Hypothalamus (tissue), 51 donors: ENCODE results near the gene SRPK1.
"Not testable (repeated sequence)": the region's sequence is repeated elsewhere in the genome, so short reads cannot be mapped to it uniquely, and the experiment has no call there.

Source experiments
- DNase-seq, 51 donors: peaks; one replicate each; lab custom pipeline; 2025; lab: John Stamatoyannopoulos, UW

Gene SRPK1

DNA sequence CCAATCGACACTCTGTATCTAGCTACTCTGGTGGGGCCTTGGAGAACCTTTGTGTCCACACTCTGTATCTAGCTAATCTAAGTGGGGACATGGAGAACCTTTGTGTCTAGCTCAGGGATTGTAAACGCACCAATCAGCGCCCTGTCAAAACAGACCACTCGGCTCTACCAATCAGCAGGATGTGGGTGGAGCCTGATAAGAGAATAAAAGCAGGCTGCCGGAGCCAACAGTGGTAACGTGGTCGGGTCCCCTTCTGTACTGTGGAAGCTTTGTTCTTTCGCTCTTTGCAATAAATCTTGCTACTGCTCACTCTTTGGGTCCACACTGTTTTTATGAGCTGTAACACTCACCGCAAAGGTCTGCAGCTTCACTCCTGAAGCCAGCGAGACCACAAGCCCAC, 11.0 kb upstream of the SRPK1 start:
- not testable (repeated sequence) for DNase-seq

GRCh38 chr6:35931120-35931561, 10.2 kb upstream of the SRPK1 start:
- no peak for DNase-seq

DNA sequence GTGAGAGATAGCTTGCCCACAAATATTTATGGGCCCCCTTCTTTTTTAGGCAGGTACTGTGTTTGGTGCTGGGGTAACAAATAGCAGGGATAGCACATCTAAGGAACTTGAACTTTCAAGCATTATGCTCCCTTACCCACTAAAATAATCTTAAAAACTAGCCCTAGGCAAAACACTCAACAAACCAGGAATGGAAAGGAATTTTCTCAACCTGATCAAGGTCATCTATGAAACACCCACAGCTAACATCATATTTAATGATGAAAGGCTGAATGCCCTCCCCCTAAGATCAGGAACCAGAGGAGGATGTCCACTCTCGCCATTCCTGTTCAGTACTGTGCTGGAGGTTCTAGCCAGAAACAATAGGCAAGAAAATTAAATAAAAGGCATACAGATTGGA, 8.7 kb upstream of the SRPK1 start:
- no peak for DNase-seq

GRCh38 chr6:35926509-35927215, 5.8 kb upstream of the SRPK1 start:
- no peak for DNase-seq

GRCh38 chr6:35925961-35926360, 5.1 kb upstream of the SRPK1 start:
- no peak for DNase-seq

DNA sequence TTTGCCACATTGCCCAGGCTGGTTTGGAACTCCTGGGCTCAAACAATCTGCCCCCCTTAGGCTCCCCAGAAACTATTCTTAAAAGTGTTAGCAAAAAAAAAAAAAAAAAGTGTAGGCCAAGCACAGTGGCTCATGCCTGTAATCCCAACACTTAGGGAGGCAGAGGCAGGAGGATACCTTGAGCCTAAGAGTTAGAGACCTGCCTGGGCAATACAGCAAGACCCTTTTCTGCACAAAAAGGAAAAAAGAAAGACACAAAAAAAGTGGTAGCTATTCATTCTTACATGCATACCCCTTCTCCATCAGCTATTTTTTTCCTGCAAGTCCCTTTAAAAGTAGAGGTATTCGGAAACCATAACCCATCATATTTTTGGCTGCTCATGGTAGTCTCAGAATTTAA, 3.2 kb upstream of the SRPK1 start:
- no peak for DNase-seq

- no peak for DNase-seq
These were observed 1.2 kb upstream of the SRPK1 start for GRCh38 chr6:35922139-35922554.

DNA sequence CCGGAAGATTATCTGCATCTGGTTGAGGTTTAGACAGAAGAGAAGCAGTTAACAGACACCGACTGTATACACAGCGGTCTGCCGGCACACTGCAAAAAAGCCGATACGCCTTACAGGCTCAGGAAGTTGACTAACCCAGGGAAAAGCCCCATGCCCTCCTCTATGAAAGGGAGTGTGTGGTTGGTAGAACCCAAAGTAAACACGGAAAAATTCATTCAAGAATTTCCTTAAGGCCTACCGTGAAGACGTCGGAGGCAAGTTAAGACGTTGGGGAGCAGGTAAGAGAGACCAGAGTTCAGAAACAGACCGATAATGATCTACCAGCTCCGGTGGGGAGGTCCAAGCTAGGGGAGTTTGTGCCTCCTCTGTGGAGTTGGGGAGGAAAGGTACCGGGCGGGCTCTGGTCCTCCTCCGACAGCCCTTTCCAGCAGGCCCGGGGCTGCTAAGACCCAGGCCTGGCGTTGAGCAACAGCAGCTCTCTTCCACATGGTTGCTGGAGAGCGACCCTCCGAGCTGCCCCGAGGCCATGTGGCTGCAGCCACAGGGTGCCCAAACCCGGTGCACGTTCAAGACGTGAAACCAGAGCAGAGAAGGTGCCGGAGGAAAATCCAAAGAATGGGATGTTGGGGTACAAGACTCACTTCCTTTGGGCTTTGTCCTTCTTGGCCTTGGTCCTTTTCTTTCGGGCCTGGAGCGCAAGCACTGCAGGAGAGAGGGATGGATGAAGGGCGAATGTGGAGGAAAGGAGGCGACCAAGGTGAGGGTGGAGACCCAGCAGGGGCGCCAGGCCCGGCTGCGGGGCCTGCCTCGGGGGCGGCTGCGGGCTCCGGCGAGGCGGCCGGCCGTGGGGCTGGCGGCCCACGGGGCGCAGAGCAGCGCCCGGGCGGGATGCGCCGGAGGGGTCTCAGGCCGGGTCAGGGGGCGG, 809 bp downstream of the SRPK1 start:
- peak in 25 of 51 donors; percentile 2 to 38 (median 11) for DNase-seq

DNA sequence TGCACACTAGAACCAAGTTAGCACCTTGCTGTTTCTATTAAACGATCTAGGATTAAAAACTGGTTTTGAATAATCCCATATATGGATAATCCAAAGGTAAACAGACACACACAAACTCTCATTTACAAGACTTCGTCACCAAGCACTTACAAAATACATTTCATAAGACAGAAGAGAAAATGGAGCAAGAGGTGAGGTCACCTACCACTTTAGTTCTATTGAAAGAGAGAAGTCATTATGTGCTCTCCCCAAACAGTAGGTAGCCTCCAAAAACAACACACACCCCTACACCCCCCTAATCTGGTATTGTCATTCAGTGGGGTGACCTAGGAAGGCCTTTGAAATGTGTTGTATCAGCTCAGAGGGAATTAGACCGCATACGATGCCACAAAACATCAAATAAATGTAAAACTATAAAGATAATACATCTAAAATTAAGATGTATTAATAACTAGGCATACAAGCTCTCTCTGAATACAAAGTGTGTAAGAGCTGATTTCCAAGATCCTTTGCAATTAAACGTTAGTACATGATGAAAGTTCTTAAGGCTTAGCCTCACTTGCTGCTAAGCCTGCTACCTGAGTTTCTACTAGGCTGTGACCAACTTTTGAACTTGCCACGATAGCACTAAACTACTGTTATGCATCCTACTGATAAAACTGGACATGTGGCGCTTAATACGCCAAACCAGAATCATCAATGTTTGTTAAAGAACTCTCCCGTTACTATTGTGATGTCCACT, 1.6 kb downstream of the SRPK1 start:
- DNase-seq = no peak

DNA sequence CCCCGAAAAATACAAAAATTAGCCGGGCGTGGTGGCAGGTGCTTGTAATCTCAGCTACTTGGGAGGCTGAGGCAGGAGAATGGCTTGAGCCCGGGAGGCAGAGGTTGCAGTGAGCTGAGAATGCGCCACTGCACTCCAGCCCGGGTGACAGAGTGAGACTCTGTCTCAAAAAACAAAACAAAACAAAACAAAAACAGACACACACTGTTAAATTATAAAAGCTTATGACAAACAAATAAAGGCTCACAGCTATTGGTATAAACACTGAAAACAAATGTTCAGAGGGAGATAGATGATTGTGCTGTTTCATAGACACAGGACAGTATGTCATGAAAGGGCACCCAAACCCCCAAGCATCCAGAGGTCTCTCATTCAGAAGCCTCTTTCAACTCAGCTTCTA, 4.0 kb downstream of the SRPK1 start:
- DNase-seq = not testable (repeated sequence)

DNA sequence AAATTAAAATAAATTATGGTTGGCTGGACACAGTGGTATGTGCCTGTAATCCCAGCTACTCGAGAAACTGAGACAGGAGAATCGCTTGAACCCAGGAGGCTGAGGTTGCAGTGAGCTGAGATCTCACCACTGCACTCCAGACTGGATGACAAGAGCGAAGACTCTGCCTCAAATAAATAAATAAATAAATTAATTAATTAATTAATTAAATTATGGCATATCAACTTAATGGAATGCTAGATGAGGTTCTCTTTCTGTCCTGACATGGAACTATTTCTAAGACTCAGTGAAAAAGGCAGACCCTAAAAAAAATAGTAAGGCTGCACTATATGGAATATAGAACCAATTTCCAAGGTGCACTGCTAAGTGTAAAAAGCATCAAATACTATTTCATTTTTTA, 4.8 kb downstream of the SRPK1 start:
- DNase-seq = no peak

GRCh38 chr6:35914536-35914935, 6.4 kb downstream of the SRPK1 start:
- DNase-seq = no peak

DNA sequence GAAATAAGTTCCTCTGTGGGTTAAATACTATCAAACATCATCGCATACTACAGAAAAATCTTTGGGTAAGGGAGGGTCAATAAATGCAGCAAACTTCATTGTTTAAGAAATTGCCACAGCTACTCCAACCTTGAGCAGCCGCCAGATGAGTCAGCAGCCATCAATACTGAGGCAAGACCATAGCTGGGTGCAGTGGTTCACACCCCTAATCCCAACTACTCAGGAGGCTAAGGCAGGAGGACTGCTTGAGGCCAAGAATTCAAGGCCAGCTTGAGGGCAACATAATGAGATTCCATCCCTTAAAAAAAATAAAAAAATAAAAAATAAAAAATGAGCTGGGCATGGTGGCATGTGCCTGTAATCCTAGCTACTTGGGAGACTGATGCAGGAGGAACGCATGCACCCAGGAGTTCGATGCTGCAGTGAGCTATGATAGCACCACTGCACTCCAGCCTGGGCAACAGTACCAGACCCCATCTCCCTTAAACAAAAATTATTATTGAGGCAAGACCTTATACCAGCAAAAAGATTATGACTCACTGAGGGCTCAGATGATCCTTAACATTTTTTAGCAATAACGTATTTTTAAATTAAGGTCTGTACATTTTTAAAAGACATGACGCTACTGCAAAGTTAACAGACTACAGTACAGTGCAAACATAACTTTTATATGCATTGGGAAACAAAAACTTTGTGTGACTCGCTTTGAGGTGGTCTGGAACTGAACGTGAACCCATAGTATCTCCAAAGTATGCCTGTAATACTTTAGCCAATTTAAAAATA, 8.8 kb downstream of the SRPK1 start:
- DNase-seq = no peak

DNA sequence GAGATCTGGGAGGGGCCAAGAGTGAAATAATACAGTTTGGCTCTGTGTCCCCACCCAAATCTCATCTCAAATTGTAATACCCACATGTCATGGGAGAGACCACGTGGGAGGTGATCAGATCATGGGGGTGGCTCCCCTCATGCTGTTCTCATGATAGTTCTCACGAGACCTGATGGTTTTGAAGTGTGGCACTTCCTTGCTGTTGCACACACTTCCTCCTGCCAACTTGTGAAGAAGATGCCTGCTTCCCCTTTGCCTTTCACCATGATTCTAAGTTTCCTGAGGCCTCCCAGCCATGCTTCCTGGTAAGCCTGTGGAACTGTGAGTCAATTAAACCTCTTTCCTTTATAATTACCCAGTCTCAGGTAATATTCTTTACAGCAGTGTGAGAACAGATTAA, 11.3 kb downstream of the SRPK1 start:
- not testable (repeated sequence) for DNase-seq

DNA sequence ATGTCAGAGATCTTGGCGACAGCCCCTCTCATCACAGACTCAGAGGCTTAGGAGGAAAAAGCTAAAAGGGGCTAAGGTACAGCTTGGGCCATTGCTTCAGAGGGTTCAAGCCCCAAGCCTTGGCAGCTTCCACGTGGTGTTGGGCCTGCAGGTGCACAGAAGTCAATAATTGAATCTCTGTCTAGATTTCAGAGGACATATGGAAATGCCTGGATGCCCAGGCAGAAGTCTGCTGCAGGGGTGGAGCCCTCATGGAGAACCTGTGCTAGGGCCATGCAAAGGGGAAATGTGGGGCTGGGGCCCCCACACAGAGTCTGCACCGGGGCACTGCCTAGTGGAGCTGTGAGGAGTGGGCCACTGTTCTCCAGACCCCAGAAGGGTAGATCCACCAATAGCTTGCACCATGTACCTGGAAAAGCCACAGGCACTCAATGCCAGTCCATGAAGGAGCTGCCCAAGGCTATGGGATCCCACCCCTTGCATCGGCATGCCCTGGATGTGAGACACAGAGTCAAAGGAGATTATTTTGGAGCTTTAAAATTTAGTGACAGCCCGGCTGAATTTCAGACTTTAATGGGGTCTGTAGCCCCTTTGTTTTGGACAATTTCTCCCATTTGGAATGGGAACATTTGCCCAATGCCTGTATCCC, 12.0 kb downstream of the SRPK1 start:
- not testable (repeated sequence) for DNase-seq

GRCh38 chr6:35907750-35908149, 13.1 kb downstream of the SRPK1 start:
- DNase-seq = no peak

GRCh38 chr6:35906499-35906846, 14.4 kb downstream of the SRPK1 start:
- no peak for DNase-seq

- no peak for DNase-seq
These were observed 14.9 kb downstream of the SRPK1 start for GRCh38 chr6:35905841-35906498.

DNA sequence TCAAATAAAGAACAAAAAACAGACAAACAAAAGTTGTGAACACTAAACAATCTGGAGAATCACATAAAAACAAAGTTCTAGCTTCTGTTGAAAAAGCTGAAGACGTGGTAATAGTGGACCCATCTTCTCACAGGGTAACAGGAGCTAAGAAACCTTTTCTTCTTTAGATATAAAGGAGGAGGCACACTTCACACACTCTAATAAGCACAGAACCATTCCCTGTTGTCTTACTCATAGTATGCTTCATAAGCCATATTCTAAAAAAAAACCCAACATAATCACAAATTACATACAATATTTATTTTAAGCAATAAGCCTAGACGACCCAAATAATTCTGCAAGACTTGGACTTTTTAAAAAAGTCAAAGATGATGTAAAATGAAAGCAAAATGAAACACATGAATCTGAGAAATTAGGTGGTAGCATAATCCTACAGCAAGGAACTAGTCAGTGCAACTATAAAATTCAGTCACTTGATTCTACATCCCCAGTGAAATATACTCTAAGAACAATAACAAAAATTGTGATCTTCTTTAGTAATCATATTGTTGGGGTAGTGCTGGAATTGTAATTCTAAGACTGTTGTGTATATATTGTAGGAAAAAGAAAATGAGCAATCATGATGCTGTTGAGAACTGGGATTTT, 15.6 kb downstream of the SRPK1 start:
- DNase-seq = no peak
